Suppressor macrophage (primary cell): ENCODE data around the gene ASB18.
A peak's percentile ranks its signal among the peaks of the same experiment; 100 is the strongest.

ENCODE experiments used
- DNase-seq, 4 experiments: peaks; one replicate each; pipeline ENCODE4 v3.0.0-alpha.2; 2020 to 2022

Gene ASB18

GRCh38 chr2:236173036-236173728 lies 91.0 kb downstream of the ASB18 start:
- no peak for DNase-seq

GRCh38 chr2:236172255-236173035 lies 91.8 kb downstream of the ASB18 start:
- DNase-seq = no peak

- DNase-seq = no peak
Measured at GRCh38 chr2:236171680-236172254, 92.4 kb downstream of the ASB18 start.

GRCh38 chr2:236171181-236171679 lies 93.0 kb downstream of the ASB18 start:
- DNase-seq = no peak

GRCh38 chr2:236170590-236171165 lies 93.5 kb downstream of the ASB18 start:
- DNase-seq = no peak

- DNase-seq = no peak
Measured at GRCh38 chr2:236169741-236170589, 94.2 kb downstream of the ASB18 start.

- DNase-seq = no peak
Measured at GRCh38 chr2:236169151-236169721, 95.0 kb downstream of the ASB18 start.

GRCh38 chr2:236168110-236169080 lies 95.8 kb downstream of the ASB18 start, which contains the start of gene GBX2:
TSS of gene GBX2 (minus strand) at chr2:236168386. CDS start at chr2:236167971, 415 bp downstream.
- no peak for DNase-seq

- peak in 1 of 4 experiments; percentile 27 for DNase-seq
Measured at GRCh38 chr2:236167297-236168109, 96.7 kb downstream of the ASB18 start.

GRCh38 chr2:236166796-236167296 lies 97.4 kb downstream of the ASB18 start:
- no peak for DNase-seq

- DNase-seq = no peak
Measured at GRCh38 chr2:236165842-236166795, 98.1 kb downstream of the ASB18 start.

- no peak for DNase-seq
Measured at GRCh38 chr2:236164925-236165841, 99.0 kb downstream of the ASB18 start.

GRCh38 chr2:236164201-236164924 lies 99.8 kb downstream of the ASB18 start:
- no peak for DNase-seq

- no peak for DNase-seq
Measured at GRCh38 chr2:236163471-236164200, 100.6 kb downstream of the ASB18 start.

GRCh38 chr2:236162882-236163470 lies 101.2 kb downstream of the ASB18 start:
- DNase-seq = no peak
